ENCODE measurements around the gene CAMTA1.

Gene CAMTA1

GRCh38 chr1:7248549-7249199, 463.4 kb downstream of the CAMTA1 start:
- DNase-seq: no peak

- no peak for DNase-seq
These were observed 464.3 kb downstream of the CAMTA1 start for GRCh38 chr1:7249516-7249915.

DNA sequence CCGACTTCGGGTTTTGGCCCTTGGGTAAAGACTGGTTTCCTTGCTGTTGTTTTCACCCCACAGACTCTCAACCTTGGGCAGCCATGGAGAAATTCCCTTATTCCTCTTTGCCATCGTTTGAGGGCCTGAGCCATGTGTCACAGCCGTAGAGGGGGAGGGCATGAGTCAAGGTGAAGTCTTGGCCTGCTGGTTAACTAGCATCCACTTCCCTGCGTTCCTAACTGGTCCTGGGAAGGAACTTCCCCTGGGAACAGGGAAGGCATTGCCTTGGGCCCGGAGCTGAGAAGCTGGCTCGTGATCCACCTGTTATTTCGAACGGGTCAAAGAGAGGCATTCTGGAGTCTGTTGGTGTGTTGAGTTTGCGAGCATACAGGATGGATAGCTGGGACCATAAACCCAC, 464.9 kb downstream of the CAMTA1 start:
- no peak for DNase-seq

GRCh38 chr1:7250597-7251453, 465.6 kb downstream of the CAMTA1 start:
- no peak for DNase-seq

DNA sequence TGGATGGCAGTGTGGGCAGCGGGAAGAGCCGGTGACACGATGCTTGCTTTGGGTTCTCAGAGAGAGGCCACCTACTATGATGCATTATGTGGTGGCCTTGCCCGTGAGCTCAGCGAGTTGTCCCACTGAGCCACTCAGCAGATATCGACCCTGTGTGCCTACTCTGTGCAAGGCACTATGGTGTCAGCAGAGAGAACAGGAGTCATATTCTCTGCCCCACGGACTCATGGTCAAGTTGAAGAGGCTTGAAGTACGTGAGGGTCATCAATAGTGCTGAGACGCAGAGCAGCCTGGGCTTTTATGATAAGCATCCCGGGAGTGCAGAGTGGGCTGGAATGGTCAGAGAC, 466.2 kb downstream of the CAMTA1 start:
- no peak for DNase-seq

GRCh38 chr1:7252411-7253117, 467.3 kb downstream of the CAMTA1 start:
- no peak for DNase-seq

- DNase-seq: no peak
These were observed 467.8 kb downstream of the CAMTA1 start for GRCh38 chr1:7253118-7253480.

DNA sequence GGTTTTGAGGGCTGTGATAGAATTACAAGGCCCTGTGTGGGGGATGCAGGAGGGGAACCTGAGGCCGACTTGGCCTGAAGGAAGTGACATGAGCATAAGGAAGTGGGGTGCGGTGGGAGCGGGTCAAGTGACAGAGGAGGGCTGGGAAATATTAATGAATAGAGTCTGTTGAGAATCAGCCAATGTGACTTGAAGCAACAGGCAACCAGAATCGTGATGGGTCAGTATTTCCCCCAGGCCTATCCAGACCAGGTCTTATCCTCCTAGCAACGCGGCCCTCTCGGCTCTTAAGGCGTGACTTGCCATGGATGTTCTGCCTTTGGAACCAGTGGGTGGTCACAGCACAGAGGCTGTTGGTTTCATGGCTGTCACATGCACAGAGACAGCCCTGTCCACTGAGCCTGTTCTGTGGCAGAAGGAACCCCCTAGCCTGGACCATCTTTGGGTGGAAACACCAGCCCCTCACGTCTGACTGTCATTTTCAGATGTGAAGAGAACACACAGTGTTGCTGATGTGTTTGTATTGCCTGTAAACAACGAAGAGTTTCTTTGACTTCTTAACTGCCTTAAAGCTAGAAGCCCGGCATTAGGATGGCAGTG, 468.8 kb downstream of the CAMTA1 start:
- DNase-seq: no peak

- no peak for DNase-seq
These were observed 470.2 kb downstream of the CAMTA1 start for GRCh38 chr1:7255303-7256058.

DNA sequence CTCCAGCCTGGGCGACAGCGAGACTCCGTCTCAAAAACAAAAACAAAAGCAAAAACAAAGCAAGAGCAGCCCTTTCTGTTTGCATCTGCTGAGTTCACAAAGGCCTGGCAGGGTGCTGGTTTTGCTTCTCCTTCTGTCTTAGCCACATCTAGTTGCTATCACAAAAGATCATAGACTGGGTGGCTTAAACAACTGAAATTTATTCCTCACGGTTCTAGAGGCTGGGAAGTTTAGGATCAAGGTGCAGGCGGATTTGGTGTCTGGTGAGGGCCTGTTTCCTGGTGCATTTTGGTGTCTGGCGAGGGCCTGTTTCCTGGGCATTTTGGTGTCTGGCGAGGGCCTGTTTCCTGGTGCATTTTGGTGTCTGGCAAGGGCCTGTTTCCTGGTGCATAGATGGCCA, 471.3 kb downstream of the CAMTA1 start:
- DNase-seq: no peak

GRCh38 chr1:7257225-7257624, 472.0 kb downstream of the CAMTA1 start:
- DNase-seq: no peak

- DNase-seq: no peak
These were observed 473.4 kb downstream of the CAMTA1 start for GRCh38 chr1:7258589-7259135.

GRCh38 chr1:7259955-7260354, 474.7 kb downstream of the CAMTA1 start:
- no peak for DNase-seq

DNA sequence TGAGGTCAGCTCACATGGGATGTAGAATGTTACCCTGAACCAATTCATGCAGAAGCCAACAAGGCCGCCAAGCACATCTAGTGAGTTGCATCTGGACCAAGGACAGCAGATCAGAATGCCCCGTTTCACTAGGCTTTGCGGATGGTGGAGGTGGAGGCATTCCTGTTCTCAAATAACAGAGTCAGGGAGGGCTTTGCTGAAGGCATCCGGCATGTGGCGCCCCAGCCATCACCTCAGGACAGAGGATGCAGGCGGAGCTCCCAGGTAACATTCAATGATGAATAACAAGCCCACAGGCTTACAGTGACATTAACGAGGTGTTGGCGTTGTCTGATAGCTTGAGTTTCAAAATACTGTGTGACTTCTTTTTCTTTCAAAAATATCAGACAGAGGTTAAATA, 476.2 kb downstream of the CAMTA1 start:
- no peak for DNase-seq

GRCh38 chr1:7262611-7263010, 477.4 kb downstream of the CAMTA1 start:
- DNase-seq: no peak

DNA sequence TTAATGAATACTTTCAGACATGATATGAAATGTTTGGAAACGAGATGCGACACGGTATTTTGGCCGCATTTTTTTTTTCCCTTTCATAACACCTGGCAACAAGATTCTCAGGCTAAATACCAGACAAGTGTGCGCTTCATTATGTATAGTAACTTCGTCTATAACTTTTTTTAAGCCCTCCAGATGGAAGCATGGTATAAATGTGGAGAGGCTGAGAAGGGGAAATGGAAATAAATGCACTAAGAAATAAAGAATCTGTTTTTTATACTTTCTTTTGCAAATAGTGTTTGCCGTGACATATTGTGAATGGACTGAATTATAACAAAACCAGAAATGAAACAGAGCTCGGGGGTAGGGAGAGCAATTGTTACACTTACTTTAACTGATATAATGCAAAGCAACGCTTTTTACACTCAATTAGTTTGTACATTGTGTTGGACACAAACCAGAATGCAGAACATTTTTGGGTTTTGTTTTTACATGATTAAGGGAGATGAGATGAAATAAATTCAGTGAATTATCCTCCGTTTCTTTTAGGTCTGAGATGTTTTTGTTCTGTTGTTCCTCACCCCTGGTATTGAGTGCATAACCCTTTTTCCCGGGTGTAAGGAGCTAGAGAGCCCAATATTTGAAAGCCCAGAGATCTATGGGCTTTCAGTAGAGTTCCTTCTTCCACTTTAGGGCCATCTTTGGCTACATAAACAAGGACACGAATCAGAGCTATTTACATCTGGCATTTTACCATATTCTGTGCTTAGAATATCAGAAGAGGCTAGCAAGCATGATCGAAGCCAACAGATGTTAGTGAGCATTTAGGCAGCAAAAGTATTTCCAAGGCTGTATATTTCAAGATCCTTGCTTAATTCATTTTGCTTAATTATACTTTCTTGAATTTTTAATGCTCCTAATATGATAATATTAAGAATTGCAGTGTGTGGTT, 478.0 kb downstream of the CAMTA1 start:
- no peak for DNase-seq

DNA sequence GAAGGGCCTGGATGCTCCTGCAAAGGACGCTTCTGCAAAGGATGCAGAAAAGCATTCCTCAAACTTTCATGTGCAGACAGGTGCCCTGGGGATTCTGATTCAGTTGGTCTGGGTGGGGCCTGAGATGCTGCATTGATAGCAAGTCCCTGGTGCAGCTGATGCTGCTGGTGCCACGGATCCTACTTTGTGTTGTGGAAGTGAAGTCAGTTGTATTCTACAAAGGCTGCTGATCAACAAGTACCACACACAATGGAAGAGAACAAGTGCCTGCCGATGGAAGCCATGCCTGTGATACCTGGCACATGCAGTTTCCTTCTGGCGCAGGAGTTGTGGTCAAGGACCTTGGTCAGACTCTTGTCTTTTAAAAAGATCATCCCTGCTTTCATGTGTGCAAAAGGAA, 478.8 kb downstream of the CAMTA1 start:
- DNase-seq: no peak

DNA sequence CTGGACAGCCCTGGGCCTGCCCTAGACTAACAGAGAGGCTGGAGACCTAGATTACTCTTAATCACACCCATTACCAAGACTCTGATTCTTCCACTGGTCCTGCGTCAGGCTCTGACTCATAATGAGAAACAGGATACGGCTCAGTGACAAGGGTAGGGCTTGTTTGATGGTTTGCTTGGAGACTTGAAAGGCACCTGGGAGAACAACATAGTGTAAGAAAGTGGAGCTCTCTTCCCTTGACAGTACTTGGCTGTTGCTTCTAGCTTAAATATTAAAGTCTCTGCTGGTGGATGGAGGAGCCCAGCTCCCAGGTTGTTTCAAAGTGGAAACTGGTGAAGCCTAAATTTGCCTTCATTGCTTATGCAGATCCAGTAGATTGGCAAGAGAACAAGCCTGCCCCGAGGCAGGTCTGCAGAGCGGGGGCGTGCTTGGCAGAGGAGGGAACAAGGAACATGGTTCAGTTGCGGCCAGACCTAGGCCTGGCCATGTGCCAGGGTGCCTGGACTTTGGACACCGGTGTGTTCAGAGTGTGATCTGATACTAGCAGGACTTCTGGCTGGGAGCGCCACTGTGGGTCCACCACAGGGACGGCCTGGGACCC, 480.6 kb downstream of the CAMTA1 start:
- no peak for DNase-seq

- no peak for DNase-seq
These were observed 481.3 kb downstream of the CAMTA1 start for GRCh38 chr1:7266561-7266960.

DNA sequence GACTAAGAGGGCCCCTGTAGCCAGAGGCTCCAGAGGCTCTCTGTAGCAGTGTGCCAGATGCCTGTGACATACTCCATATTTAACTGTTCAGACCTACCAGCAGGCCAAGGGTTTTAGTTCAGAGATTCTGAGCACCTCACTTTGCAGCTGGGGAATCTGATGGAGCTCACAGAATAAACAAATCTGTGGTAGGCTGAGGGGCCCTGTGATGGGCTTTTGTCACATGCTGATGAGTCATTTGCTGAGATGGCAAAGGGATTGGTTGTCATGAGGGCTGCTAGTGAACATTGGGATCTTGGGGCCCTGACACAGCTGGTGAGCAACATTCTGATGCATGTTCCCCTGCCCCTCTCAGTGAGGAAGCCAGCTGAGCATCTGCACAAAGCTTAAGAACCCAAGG, 482.2 kb downstream of the CAMTA1 start:
- DNase-seq: no peak

GRCh38 chr1:7268983-7269382, 483.7 kb downstream of the CAMTA1 start:
- no peak for DNase-seq
